HepG2 (cell line): Measurements from ENCODE around the gene MEAF6. TPM values are rescaled to one million over a fixed set of nuclear protein-coding genes. Genes with fewer than 3 reads are reported as not detected.

Source experiments
- FLYWCH1 ChIP-seq: sonication (generic); formaldehyde crosslinking; IDR thresholded peaks from 2 replicates; pipeline ENCODE4 v1.8.1; 2023; ENCODE audit warnings: mild to moderate bottlenecking, missing genetic modification reagents
- FOXP1 ChIP-seq, 2 experiments: fragments of 450-650 bp in 1 of 2; IDR thresholded peaks; 2 replicates each; pipeline ENCODE4 v1.6.1; 2017 to 2018; ENCODE audit warnings: antibody characterized with exemption in 1 of 2
- HNF1B ChIP-seq: sonication (generic); formaldehyde crosslinking; IDR thresholded peaks from 2 replicates; pipeline ENCODE4 v1.5.1; 2020; ENCODE audit warnings: mild to moderate bottlenecking, moderate library complexity, missing genetic modification reagents
- MLX ChIP-seq: IDR thresholded peaks from 2 replicates; pipeline ENCODE4 v1.6.1; 2016
- TFDP2 ChIP-seq: sonication (generic); formaldehyde crosslinking; IDR thresholded peaks from 2 replicates; pipeline ENCODE4 v1.4.0; 2020; ENCODE audit warnings: missing genetic modification reagents
- ZFP37 ChIP-seq: sonication (generic); formaldehyde crosslinking; IDR thresholded peaks from 2 replicates; pipeline ENCODE4 v1.4.0; 2020; ENCODE audit warnings: missing genetic modification reagents, borderline replicate concordance
- ZNF44 ChIP-seq: sonication (generic); formaldehyde crosslinking; IDR thresholded peaks from 2 replicates; pipeline ENCODE4 v1.5.1; 2020; ENCODE audit warnings: mild to moderate bottlenecking, missing genetic modification reagents
- ZNF781 ChIP-seq: sonication (generic); formaldehyde crosslinking; IDR thresholded peaks from 2 replicates; pipeline ENCODE4 v1.5.1; 2020; ENCODE audit warnings: borderline replicate concordance, mild to moderate bottlenecking, missing genetic modification reagents; ENCODE audit errors: not compliant biosample characterization
- polyA plus RNA-seq, 8 experiments: library from polyadenylated mRNA; depleted of rRNA in 3 of 8; stranded (reverse) in 7 of 8; unstranded in 1 of 8; fragments of >200 nt; fragmentation: Illumina TruSeq in 4 of 8; extraction: Trizol in 4 of 8; gene quantifications; 2 replicates each; pipeline versions ENCODE4 v1.2.1 to v1.2.3, GENCODE V29; 2011 to 2016; ENCODE audit warnings: low read depth in 4 of 8, missing spikeins in 1 of 8, mixed read lengths in 1 of 8; ENCODE audit not compliant: insufficient read depth in 1 of 8
- total RNA-seq, 5 experiments: library from RNA; depleted of rRNA; stranded (reverse); fragments of >200 nt; fragmentation: Illumina TruSeq; extraction: Trizol; gene quantifications; 2 replicates each; pipeline ENCODE4 v1.2.3, GENCODE V29; 2016; ENCODE audit warnings: low read depth in 1 of 5
- TF ChIP-seq, protein P1 (sequence below): sonication (generic); formaldehyde crosslinking; IDR thresholded peaks from 2 replicates; pipeline ENCODE4 v1.4.0; 2020; ENCODE audit warnings: missing genetic modification reagents
- TF ChIP-seq, protein P2 (sequence below): IDR thresholded peaks from 2 replicates; pipeline ENCODE4 v1.6.1; 2012; ENCODE audit warnings: inconsistent platforms

The MEAF6 gene
- total and polyA plus RNA-seq, 2 of the 13 experiments (the other 11 are each of a cell fraction or from before 2014, with no cell fraction given), result 29.5 to 45.6 TPM

DNA sequence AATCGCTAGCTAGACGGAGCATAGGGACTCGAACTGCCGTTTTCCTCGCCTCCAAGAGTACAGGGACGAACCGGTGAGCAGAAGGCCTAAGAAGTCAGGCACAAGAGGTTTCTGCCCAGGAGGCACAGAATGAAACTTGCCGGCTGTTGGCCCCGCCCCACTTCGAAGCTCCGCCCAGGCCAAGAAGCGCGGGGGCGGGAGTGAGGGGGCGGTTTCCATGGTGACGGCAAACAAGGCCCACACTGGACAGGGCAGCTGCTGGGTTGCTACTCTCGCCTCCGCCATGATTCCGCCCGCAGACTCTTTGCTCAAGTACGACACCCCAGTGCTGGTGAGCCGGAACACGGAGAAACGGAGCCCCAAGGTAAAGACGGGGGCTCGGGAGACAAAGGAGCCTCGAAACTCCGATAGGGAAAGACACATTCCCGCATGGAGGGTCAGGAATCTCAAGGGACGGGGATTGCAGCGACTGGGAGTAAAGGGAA, 42.2 kb upstream of the MEAF6 start, which contains the start of gene DNALI1 (continued):
- TF ChIP-seq ZFP37 (CRISPR knock-in tag), result no peak
- peak; percentile 48; the same call in 1 of the 2 replicates for TF ChIP-seq TFDP2 (CRISPR knock-in tag)
- TF ChIP-seq, protein P1, sequence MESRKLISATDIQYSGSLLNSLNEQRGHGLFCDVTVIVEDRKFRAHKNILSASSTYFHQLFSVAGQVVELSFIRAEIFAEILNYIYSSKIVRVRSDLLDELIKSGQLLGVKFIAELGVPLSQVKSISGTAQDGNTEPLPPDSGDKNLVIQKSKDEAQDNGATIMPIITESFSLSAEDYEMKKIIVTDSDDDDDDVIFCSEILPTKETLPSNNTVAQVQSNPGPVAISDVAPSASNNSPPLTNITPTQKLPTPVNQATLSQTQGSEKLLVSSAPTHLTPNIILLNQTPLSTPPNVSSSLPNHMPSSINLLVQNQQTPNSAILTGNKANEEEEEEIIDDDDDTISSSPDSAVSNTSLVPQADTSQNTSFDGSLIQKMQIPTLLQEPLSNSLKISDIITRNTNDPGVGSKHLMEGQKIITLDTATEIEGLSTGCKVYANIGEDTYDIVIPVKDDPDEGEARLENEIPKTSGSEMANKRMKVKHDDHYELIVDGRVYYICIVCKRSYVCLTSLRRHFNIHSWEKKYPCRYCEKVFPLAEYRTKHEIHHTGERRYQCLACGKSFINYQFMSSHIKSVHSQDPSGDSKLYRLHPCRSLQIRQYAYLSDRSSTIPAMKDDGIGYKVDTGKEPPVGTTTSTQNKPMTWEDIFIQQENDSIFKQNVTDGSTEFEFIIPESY (CRISPR knock-in tag), result peak; percentile 14; the same call in 1 of the 2 replicates
- TF ChIP-seq HNF1B (CRISPR knock-in tag), result no peak
- no peak for TF ChIP-seq FOXP1 (IDR thresholded peaks at IDR 0.05)
- no peak for TF ChIP-seq FOXP1 (CRISPR knock-in tag; IDR thresholded peaks at IDR 0.05)
- no peak for TF ChIP-seq ZNF44 (CRISPR knock-in tag)
- TF ChIP-seq MLX (CRISPR knock-in tag), result no peak
- TF ChIP-seq ZNF781 (CRISPR knock-in tag), result no peak
- TF ChIP-seq, protein P2, sequence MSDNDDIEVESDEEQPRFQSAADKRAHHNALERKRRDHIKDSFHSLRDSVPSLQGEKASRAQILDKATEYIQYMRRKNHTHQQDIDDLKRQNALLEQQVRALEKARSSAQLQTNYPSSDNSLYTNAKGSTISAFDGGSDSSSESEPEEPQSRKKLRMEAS, result no peak; the same call in 1 of the 2 replicates
- no peak for TF ChIP-seq FLYWCH1 (CRISPR knock-in tag)
